Activated CD4-positive, alpha-beta T cell treated with anti-CD3 and anti-CD28 coated beads, Interleukin-10, Interleukin-2, amounts not matched to agents 100 ng/mL and 50 ng/mL, durations not matched to agents 16 hours and 8 hours (primary cell): ENCODE results near the gene OARD1.
"Not testable (repeated sequence)": the region's sequence is repeated elsewhere in the genome, so short reads cannot be mapped to it uniquely, and the experiment has no call there.

Source experiments
- DNase-seq: peaks from one replicate; pipeline ENCODE4 v3.0.0-alpha.2; 2020

The OARD1 gene, protein sequence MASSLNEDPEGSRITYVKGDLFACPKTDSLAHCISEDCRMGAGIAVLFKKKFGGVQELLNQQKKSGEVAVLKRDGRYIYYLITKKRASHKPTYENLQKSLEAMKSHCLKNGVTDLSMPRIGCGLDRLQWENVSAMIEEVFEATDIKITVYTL

GRCh38 chr6:41071923-41072835 is at the start of gene OARD1:
OARD1 (minus strand) TSS chr6:41072356; CDS start chr6:41071634, 722 bp downstream.
- DNase-seq, result peak; percentile 100

- no peak for DNase-seq
These were observed 47.9 kb upstream of the OARD1 start for GRCh38 chr6:41120058-41120457.

DNA sequence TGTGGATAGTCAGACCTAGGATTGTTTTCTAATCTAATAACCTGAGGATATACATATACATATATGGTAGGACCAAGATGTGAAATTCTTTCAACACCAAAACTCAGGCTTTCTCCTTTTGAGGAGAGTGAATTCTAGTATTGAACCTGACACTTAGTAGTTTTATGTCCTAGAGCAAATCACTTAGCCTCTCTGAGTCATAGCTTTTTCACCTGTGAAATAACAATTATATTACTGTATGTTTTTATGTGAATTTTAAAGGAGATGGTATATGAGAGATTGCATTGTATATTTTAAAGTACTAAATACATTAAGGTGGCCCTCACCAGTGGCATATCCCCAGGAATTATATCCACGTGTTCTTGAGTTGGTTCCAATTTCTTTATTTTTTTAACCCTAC is 47.4 kb upstream of the OARD1 start:
- DNase-seq, result no peak

GRCh38 chr6:41115027-41115426 is 42.9 kb upstream of the OARD1 start:
- DNase-seq, result not testable (repeated sequence)

DNA sequence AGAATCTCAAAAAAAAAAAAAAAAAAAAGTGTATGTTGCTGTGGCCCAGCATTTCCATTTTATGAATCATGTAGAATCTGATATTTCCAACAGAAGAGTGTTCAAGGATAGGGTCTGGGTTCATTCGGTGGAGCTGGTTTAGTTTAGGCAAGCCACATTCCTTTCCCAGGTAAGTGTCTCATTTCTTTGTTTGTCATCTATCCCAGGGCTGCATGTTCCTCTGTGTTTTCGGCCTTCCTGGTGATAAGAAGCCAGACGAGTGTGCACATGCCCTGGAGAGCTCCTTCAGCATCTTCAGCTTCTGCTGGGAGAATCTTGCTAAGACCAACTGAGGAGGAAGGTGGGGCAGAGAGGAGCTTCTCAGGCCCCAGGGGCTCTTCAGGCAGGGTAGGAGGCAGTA is 38.9 kb upstream of the OARD1 start:
- no peak for DNase-seq

DNA sequence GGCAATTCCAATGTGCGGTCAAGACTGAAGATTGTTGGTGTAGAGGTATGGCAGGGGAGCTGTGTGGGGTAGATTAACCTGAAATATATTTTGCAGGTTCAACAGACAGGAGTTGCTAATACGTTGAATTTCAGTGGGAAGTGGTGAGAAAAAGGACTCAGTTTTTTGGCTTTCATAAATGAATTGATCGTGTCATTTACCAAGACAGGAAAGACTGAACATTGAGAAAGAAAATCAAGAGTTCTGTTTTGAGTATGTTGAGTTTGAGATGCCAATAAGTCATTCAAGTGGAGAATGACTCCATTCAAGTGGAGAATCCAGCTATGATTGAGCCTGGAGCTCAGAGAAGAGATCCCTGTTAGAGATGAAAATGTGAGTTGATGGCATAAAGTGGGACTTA is 31.7 kb upstream of the OARD1 start:
- DNase-seq, result peak; percentile 80

- DNase-seq, result no peak
These were observed 28.7 kb upstream of the OARD1 start for GRCh38 chr6:41100871-41101287.

DNA sequence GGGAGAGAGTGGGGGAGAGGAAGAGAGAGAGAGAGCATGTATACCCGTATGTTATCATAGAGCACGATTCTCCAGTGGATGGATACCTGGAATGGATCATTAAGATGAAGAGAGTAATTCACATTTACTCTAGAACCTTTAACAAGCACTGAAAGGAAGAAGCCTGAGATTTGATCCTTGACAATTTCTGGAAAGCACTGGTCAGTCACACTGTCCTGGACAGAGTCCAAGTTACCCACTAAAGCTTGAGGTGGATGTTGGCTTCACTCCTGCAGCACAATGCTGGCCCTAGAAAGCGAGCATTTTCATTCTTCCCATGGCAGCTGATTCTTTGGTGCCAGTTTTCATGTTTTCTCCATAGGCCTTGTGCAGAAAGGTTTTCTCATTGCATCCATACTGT is 26.2 kb upstream of the OARD1 start:
- no peak for DNase-seq

- DNase-seq, result no peak
These were observed 25.4 kb upstream of the OARD1 start for GRCh38 chr6:41097467-41098090.

DNA sequence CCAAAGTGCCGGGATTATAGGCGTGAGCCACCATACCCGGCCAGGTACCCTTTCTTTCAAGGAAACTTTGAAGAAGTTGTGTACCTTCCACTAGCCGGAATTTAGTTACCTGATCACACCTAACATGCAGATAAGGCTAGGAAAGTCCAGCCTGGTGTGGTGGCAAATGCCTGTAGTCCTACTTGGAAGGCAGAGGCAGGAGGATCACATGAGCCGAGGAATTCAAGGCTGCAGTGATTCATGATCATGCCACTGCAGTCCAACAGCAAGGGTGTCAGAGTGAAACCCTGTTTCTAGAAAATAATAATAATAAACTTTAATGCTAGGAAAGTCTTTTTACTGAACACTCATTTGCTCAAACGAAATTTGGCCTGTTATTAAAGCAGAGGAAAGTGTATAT is 21.6 kb upstream of the OARD1 start:
- DNase-seq, result no peak

DNA sequence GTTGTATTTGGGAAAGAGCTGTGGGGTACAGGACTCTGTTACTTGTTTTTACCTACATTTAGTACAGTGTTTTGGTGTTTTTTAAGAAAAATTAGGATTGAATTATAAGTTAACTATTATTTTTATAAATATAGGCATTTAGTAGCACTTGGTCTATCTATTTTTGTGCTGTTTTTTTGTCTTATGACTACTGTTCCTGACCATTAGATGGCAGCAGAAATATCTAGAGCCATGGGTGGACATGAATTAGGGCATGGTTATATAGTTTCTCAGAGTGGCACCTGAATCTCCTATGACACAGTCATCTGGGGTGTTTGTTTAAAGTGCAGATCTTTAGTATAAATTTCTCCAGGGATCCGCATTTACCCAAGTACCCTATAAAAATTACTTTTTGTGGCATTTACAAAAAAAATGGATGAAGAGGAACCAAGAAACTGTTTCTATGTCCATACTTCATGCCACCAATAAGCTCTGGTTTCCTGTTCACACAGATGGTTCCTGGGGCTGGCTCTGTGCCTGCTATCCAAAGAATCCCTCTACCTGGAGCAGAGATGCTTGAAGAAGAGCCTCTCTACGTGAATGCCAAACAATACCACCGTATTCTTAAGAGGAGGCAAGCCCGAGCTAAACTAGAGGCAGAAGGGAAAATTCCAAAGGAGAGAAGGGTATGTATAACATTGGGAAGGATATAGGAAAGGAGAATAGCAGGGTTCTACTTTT is 20.4 kb upstream of the OARD1 start:
- DNase-seq, result peak; percentile 14

DNA sequence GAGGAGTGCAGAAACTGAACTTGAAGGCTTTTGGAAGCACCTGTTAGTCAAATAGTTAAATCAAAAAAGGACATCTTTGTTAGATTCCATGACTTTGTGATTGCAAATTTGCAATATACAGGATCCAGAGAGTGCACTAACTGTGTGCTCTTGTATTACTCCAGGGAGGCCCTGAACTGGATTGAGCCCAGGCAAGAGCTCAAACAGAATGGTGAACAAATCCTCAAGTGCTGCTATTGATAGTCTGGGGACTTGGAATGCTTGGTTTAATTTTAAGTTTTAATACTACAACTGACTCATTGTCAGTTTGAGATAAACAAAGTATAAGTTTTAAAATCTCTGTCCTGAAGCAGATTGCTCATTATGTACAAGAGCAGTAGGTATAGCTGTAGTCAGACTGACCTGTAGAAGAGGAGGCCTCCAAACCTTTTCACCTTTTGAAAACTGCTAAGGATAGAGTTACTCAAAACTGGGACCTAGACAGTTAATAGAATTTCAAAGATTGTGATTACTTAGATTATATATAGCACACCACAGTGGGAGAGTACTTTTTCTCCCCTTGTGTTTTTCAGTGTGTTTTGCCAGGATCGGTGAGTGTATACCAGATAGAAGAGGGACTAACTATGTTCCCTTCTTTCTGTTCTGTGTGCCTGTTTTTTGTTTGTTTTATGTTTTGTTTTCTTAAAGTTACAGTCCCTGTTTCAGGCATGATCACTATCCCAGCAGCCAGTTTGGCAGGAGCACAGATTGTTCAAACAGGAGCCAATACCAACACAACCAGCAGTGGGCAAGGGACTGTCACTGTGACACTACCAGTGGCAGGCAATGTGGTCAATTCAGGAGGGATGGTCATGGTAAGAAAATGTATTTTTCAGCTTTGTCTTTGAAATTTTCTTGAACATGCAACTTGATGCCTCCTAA is 18.9 kb upstream of the OARD1 start:
- DNase-seq, result no peak

GRCh38 chr6:41088451-41088850 is 16.3 kb upstream of the OARD1 start:
- no peak for DNase-seq

- DNase-seq, result no peak
These were observed 13.0 kb upstream of the OARD1 start for GRCh38 chr6:41085182-41085581.

GRCh38 chr6:41083072-41083471 is 10.9 kb upstream of the OARD1 start:
- DNase-seq, result no peak

GRCh38 chr6:41080621-41081020 is 8.5 kb upstream of the OARD1 start:
- peak; percentile 52 for DNase-seq

DNA sequence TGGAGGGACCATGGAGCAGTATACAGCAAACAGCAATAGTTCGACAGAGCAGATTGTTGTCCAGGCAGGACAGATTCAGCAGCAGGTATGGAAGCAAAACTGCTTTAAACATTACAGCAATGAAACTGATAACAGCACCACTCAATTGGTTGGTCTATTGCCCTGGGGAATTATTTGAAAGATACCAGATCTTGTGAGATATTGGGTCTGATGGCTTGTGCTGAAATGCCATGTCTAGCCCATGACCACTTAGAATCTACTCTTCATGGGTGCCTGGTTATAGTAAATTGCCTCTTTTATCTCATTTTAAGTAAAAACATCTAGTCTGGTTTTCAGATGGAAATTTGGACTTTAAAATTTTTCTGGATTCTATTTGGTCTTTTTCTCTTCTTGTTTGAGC is 6.9 kb upstream of the OARD1 start:
- DNase-seq, result no peak

- DNase-seq, result no peak
These were observed 5.9 kb upstream of the OARD1 start for GRCh38 chr6:41078101-41078500.

GRCh38 chr6:41077536-41077935 is 5.4 kb upstream of the OARD1 start:
- no peak for DNase-seq

DNA sequence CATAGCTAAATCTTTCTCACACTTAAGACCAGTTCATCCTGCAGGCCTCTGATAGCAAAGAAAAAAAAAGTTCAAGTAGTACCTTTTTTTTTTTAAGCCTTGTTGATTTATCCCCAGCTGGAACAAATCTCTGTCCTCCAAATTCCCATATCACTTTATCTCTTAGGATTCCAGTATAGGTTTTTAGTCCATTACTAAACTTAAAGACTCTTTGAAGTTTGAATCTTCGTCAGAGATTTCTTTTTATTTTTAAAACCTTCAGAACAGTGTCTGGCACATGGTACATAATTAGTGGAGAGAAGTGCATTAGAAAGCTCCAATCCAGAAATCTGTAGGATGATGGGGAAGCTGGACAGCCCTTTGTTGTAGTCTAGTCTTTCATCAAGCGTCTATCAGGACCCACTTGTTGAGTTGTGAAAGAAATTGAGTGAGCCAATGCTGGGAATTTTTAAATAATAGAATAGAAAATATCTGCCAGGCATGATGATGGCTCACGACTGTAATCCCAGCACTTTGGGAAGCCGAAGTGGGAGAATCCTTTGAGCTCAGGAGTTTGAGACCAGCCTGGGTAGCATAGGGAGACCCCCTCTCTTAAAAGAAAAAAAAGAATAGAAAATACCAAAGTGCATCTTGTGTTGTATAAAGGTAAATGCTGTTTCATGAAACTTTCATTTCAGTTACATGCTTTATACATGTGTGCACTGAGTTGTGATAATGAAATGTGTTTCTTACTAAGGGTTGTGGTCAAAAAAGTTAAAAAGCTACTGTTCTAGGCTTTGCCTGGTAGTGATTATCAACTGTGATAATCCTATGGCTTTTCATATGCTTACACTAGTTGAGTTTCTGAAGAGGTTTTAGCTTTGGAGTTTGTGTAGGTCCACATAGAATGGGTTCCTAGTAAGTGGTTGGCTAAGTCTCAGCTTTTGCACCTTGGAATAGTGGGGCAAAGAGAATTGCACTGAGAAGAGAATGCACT is 3.8 kb upstream of the OARD1 start:
- DNase-seq, result no peak
